ENCODE measurements around the gene ANKRD17. TPM values are rescaled to one million over a fixed set of nuclear protein-coding genes. Genes with fewer than 3 reads are reported as not detected.

Gene ANKRD17
- total RNA-seq, 2 experiments from 2014 or later, result 42.3 to 44.2 TPM

- intact Hi-C loops (cut with micrococcal nuclease), result no loop called here
- H3K36me3 Mint-ChIP-seq (ENCODE audit: low read depth), result peaks cover 21% of the 10 kb centered on the region
Observed at GRCh38 chr4:73139245-73139644, 119.4 kb downstream of the ANKRD17 start.

GRCh38 chr4:73137121-73137520 is 121.5 kb downstream of the ANKRD17 start:
- Mint-ChIP-seq H3K27me3 (ENCODE audit: low read depth) (no peaks in the 10 kb centered on the region), H3K4me3 (no peak overlapping the region), H3K4me1 (ENCODE audit: low read depth) (peaks cover 8% of the 10 kb centered on the region), H3K9me3 (no peaks in the 10 kb centered on the region), H3K27ac (no peak overlapping the region), H3K36me3 (ENCODE audit: low read depth) (peaks cover 20% of the 10 kb centered on the region)
- intact Hi-C loops (cut with micrococcal nuclease), result no loop called here
- no peak for DNase-seq
- CTCF ChIA-PET, result no interaction called here

More at GRCh38 chr4:73139245-73139644, 119.4 kb downstream of the ANKRD17 start:
- DNase-seq, result no peak
- no peaks in the 10 kb centered on the region for H3K9me3 Mint-ChIP-seq
- no peak overlapping the region for H3K27ac Mint-ChIP-seq
- H3K4me1 Mint-ChIP-seq (ENCODE audit: low read depth), result peaks cover 8% of the 10 kb centered on the region
- no peak overlapping the region for H3K4me3 Mint-ChIP-seq
- no peaks in the 10 kb centered on the region for H3K27me3 Mint-ChIP-seq (ENCODE audit: low read depth)
- CTCF ChIA-PET, result interaction anchor here (1.1 kb wide), 1 partner anchor 118 kb away, joined by 4 read pairs; no protein-coding TSS in a partner anchor

- peaks cover 3% of the 10 kb centered on the region for H3K4me1 Mint-ChIP-seq (ENCODE audit: low read depth)
- intact Hi-C loops (cut with micrococcal nuclease), result no loop called here
- H3K9me3 Mint-ChIP-seq, result no peaks in the 10 kb centered on the region
- H3K4me3 Mint-ChIP-seq, result no peak overlapping the region
- DNase-seq, result no peak
- H3K27me3 Mint-ChIP-seq (ENCODE audit: low read depth), result no peaks in the 10 kb centered on the region
- H3K27ac Mint-ChIP-seq, result no peak overlapping the region
- CTCF ChIA-PET, result interaction anchor here (1.2 kb wide), 1 partner anchor 9 kb away, joined by 3 read pairs; no protein-coding TSS in a partner anchor
- H3K36me3 Mint-ChIP-seq (ENCODE audit: low read depth), result peaks cover 21% of the 10 kb centered on the region
Observed at GRCh38 chr4:73133784-73134183, 124.8 kb downstream of the ANKRD17 start.

- peaks cover 19% of the 10 kb centered on the region for H3K36me3 Mint-ChIP-seq (ENCODE audit: low read depth)
- no peaks in the 10 kb centered on the region for H3K27me3 Mint-ChIP-seq (ENCODE audit: low read depth)
- H3K4me1 Mint-ChIP-seq (ENCODE audit: low read depth), result no peaks in the 10 kb centered on the region
- H3K27ac Mint-ChIP-seq, result no peak overlapping the region
- DNase-seq, result no peak
- no peaks in the 10 kb centered on the region for H3K9me3 Mint-ChIP-seq
- CTCF ChIA-PET, result no interaction called here
- intact Hi-C loops (cut with micrococcal nuclease), result no loop called here
- H3K4me3 Mint-ChIP-seq, result no peak overlapping the region
Observed at GRCh38 chr4:73131281-73131680, 127.3 kb downstream of the ANKRD17 start.

- no peak for DNase-seq
- H3K9me3 Mint-ChIP-seq, result no peaks in the 10 kb centered on the region
- no peaks in the 10 kb centered on the region for H3K4me1 Mint-ChIP-seq (ENCODE audit: low read depth)
- intact Hi-C loops (cut with micrococcal nuclease), result no loop called here
- no peak overlapping the region for H3K4me3 Mint-ChIP-seq
- CTCF ChIA-PET, result interaction anchor here (0.8 to 2.6 kb wide), 4 partner anchors 9 to 128 kb away, joined by 3 to 11 read pairs (median 4); no protein-coding TSS in a partner anchor
- no peak overlapping the region for H3K27ac Mint-ChIP-seq
- no peaks in the 10 kb centered on the region for H3K27me3 Mint-ChIP-seq (ENCODE audit: low read depth)
- peaks cover 28% of the 10 kb centered on the region for H3K36me3 Mint-ChIP-seq (ENCODE audit: low read depth)
Observed at GRCh38 chr4:73129319-73129718, 129.3 kb downstream of the ANKRD17 start.

- Mint-ChIP-seq H3K27ac (no peak overlapping the region), H3K27me3 (ENCODE audit: low read depth) (no peaks in the 10 kb centered on the region), H3K4me1 (ENCODE audit: low read depth) (no peaks in the 10 kb centered on the region), H3K36me3 (ENCODE audit: low read depth) (peaks cover 27% of the 10 kb centered on the region), H3K9me3 (no peaks in the 10 kb centered on the region), H3K4me3 (no peak overlapping the region)
- peak; percentile 15 for DNase-seq
- CTCF ChIA-PET, result interaction anchor here (0.7 to 2.6 kb wide), 4 partner anchors 15 to 132 kb away, joined by 3 to 11 read pairs (median 3); no protein-coding TSS in a partner anchor
- intact Hi-C loops (cut with micrococcal nuclease), result loop anchor here (1.0 kb wide), 1 partner anchor 129 kb away; no protein-coding TSS in a partner anchor
Observed at GRCh38 chr4:73127839-73128453, 130.7 kb downstream of the ANKRD17 start.

GRCh38 chr4:73109493-73109892 is 149.1 kb downstream of the ANKRD17 start:
- Mint-ChIP-seq H3K4me3 (no peak overlapping the region), H3K27ac (no peak overlapping the region), H3K36me3 (ENCODE audit: low read depth) (peaks cover 21% of the 10 kb centered on the region), H3K9me3 (no peaks in the 10 kb centered on the region), H3K27me3 (ENCODE audit: low read depth) (no peaks in the 10 kb centered on the region), H3K4me1 (ENCODE audit: low read depth) (peaks cover 18% of the 10 kb centered on the region)
- DNase-seq, result no peak
- intact Hi-C loops (cut with micrococcal nuclease), result loop anchor here (1.0 kb wide), 1 partner anchor 40 kb away; the partner anchor contains the start of gene COX18
- CTCF ChIA-PET, result interaction anchor here (0.9 kb wide), 1 partner anchor 20 kb away, joined by 3 read pairs; no protein-coding TSS in a partner anchor

GRCh38 chr4:73104695-73105094 is 153.9 kb downstream of the ANKRD17 start:
- Mint-ChIP-seq H3K27me3 (ENCODE audit: low read depth) (no peaks in the 10 kb centered on the region), H3K27ac (peak overlapping the region; percentile 73), H3K4me3 (no peak overlapping the region), H3K9me3 (no peaks in the 10 kb centered on the region), H3K4me1 (ENCODE audit: low read depth) (peaks cover 25% of the 10 kb centered on the region), H3K36me3 (ENCODE audit: low read depth) (peaks cover 25% of the 10 kb centered on the region)
- DNase-seq, result no peak
- CTCF ChIA-PET, result interaction anchor here (0.6 to 3.1 kb wide), 4 partner anchors 13 to 152 kb away, joined by 3 to 13 read pairs (median 4); no protein-coding TSS in a partner anchor
- intact Hi-C loops (cut with micrococcal nuclease), result no loop called here

GRCh38 chr4:73103799-73104503 is 154.6 kb downstream of the ANKRD17 start:
- DNase-seq, result no peak
- Mint-ChIP-seq H3K36me3 (ENCODE audit: low read depth) (peaks cover 32% of the 10 kb centered on the region), H3K9me3 (no peaks in the 10 kb centered on the region), H3K27ac (peak overlapping the region; percentile 73), H3K4me3 (no peak overlapping the region), H3K27me3 (ENCODE audit: low read depth) (no peaks in the 10 kb centered on the region), H3K4me1 (ENCODE audit: low read depth) (peaks cover 25% of the 10 kb centered on the region)
- CTCF ChIA-PET, result interaction anchor here (0.6 to 3.1 kb wide), 4 partner anchors 14 to 153 kb away, joined by 3 to 13 read pairs (median 4); no protein-coding TSS in a partner anchor
- intact Hi-C loops (cut with micrococcal nuclease), result no loop called here

- H3K9me3 Mint-ChIP-seq, result no peaks in the 10 kb centered on the region
- no peaks in the 10 kb centered on the region for H3K27me3 Mint-ChIP-seq (ENCODE audit: low read depth)
- intact Hi-C loops (cut with micrococcal nuclease), result no loop called here
- CTCF ChIA-PET, result interaction anchor here (0.6 to 1.2 kb wide), 2 partner anchors 9 kb away, joined by 3 to 4 read pairs; no protein-coding TSS in a partner anchor
- H3K27ac Mint-ChIP-seq, result no peak overlapping the region
- H3K36me3 Mint-ChIP-seq (ENCODE audit: low read depth), result peaks cover 27% of the 10 kb centered on the region
- peaks cover 4% of the 10 kb centered on the region for H3K4me1 Mint-ChIP-seq (ENCODE audit: low read depth)
- no peak overlapping the region for H3K4me3 Mint-ChIP-seq
- DNase-seq, result no peak
Observed at GRCh38 chr4:73099143-73099542, 159.5 kb downstream of the ANKRD17 start.

- no peak for DNase-seq
- CTCF ChIA-PET, result interaction anchor here (0.6 to 1.2 kb wide), 2 partner anchors 8 to 10 kb away, joined by 3 to 4 read pairs; no protein-coding TSS in a partner anchor
- Mint-ChIP-seq H3K4me3 (no peak overlapping the region), H3K9me3 (no peaks in the 10 kb centered on the region), H3K36me3 (ENCODE audit: low read depth) (peaks cover 26% of the 10 kb centered on the region), H3K4me1 (ENCODE audit: low read depth) (peaks cover 2% of the 10 kb centered on the region), H3K27me3 (ENCODE audit: low read depth) (no peaks in the 10 kb centered on the region), H3K27ac (no peak overlapping the region)
- intact Hi-C loops (cut with micrococcal nuclease), result no loop called here
Observed at GRCh38 chr4:73098713-73099112, 159.9 kb downstream of the ANKRD17 start.

GRCh38 chr4:73098016-73098415 is 160.6 kb downstream of the ANKRD17 start:
- DNase-seq, result no peak
- no peaks in the 10 kb centered on the region for H3K9me3 Mint-ChIP-seq
- peaks cover 2% of the 10 kb centered on the region for H3K4me1 Mint-ChIP-seq (ENCODE audit: low read depth)
- no peak overlapping the region for H3K4me3 Mint-ChIP-seq
- H3K27ac Mint-ChIP-seq, result peak overlapping the region; percentile 4
- intact Hi-C loops (cut with micrococcal nuclease), result no loop called here
- peaks cover 28% of the 10 kb centered on the region for H3K36me3 Mint-ChIP-seq (ENCODE audit: low read depth)
- H3K27me3 Mint-ChIP-seq (ENCODE audit: low read depth), result no peaks in the 10 kb centered on the region
- CTCF ChIA-PET, result interaction anchor here (0.6 to 1.2 kb wide), 4 partner anchors 10 to 487 kb away, joined by 3 to 5 read pairs (median 4); no protein-coding TSS in a partner anchor
